Stomach (tissue), 4 donors: ENCODE data around the gene VPS51.

Experiments
- POLR2A ChIP-seq, 4 donors: fragments of 450-650 bp; IDR thresholded peaks; one replicate each; pipeline ENCODE4 v1.6.1; 2016; ENCODE audit warnings: antibody characterized with exemption in 4 of 4, control low read depth in 2 of 4, mild to moderate bottlenecking in 1 of 4, moderate library complexity in 1 of 4
- POLR2AphosphoS5 ChIP-seq, 3 donors: sonication (generic); formaldehyde crosslinking; IDR thresholded peaks; one replicate each; pipeline ENCODE4 v1.6.1; 2016; ENCODE audit warnings: antibody characterized with exemption in 3 of 3

GRCh38 chr11:65134240-65134951 is 38.4 kb downstream of the VPS51 start, which contains the start of gene SYVN1:
- peak; percentile 94 to 99 (median 99) for TF ChIP-seq POLR2AphosphoS5 (IDR thresholded peaks at IDR 0.05)
- TF ChIP-seq POLR2A (IDR thresholded peaks at IDR 0.05), result peak in 2 of 4 donors; percentile 90 to 92
